GM12801 (cell line): ENCODE results near the gene DPF3.

ENCODE experiments used
- TF ChIP-seq, protein P1 (sequence below): IDR thresholded peaks from one replicate; pipeline ENCODE4 v1.5.1; 2011; ENCODE audit warnings: control low read depth; ENCODE audit not compliant: insufficient read length; ENCODE audit errors: extremely low read depth

DPF3 gene

DNA sequence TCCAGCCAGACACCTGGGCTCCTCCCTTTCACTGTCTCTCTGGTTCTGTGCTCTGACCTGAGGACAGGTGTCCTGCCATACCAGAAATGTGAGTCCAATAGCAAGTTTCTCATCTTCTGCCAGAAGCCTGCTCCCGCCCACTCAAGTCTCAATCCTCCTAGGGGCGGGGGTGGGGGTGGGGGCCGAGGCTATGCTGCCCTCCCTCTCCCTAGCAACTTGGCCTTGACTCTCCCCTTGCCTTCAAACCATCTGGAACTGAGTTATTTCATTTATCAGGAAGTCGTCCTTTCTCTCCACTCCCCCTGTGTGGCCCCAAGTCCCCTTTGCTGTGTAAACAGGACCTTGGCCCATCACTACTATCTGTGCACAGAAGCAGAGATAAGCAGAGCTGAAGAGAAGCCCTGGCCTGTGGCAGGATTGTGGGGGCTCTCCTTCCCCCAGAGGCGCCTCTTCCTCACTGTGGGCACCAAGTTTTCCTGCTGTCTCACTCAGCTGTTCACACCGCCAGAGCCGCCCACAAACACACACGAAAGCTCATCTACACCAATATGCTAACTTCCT, 117.1 kb downstream of the DPF3 start:
- TF ChIP-seq, protein P1, sequence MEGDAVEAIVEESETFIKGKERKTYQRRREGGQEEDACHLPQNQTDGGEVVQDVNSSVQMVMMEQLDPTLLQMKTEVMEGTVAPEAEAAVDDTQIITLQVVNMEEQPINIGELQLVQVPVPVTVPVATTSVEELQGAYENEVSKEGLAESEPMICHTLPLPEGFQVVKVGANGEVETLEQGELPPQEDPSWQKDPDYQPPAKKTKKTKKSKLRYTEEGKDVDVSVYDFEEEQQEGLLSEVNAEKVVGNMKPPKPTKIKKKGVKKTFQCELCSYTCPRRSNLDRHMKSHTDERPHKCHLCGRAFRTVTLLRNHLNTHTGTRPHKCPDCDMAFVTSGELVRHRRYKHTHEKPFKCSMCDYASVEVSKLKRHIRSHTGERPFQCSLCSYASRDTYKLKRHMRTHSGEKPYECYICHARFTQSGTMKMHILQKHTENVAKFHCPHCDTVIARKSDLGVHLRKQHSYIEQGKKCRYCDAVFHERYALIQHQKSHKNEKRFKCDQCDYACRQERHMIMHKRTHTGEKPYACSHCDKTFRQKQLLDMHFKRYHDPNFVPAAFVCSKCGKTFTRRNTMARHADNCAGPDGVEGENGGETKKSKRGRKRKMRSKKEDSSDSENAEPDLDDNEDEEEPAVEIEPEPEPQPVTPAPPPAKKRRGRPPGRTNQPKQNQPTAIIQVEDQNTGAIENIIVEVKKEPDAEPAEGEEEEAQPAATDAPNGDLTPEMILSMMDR = no peak

DNA sequence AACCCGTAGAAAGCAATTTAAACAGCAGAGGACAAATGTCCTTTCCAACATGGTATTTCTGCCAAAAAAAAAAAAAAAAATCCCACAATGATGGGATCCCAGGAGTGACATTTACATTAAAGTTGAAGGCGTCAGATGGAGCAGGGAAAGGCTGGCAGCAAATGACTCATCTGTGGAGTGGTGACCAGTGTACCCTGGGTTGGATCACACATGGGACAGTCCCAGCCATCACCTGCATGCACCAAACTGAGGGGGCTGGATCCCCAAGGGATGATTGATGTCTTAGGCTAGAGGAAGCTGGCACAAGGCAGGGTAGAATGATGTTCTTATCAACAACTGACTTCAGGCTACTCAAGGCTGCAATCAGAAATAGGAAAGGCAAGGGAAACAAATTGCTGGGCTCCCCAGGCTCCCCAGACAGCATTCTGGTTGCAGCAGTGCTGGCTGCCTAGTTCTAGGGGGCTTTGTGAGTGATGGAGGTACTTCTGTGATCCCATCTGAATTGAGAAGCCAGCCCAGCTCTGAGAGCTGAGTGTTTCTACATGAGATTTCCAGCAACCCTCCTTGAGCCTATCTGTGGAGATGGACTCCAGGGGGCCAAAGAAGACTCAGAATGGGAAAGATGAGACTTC, 117.9 kb downstream of the DPF3 start:
- TF ChIP-seq, protein P1 = no peak

DNA sequence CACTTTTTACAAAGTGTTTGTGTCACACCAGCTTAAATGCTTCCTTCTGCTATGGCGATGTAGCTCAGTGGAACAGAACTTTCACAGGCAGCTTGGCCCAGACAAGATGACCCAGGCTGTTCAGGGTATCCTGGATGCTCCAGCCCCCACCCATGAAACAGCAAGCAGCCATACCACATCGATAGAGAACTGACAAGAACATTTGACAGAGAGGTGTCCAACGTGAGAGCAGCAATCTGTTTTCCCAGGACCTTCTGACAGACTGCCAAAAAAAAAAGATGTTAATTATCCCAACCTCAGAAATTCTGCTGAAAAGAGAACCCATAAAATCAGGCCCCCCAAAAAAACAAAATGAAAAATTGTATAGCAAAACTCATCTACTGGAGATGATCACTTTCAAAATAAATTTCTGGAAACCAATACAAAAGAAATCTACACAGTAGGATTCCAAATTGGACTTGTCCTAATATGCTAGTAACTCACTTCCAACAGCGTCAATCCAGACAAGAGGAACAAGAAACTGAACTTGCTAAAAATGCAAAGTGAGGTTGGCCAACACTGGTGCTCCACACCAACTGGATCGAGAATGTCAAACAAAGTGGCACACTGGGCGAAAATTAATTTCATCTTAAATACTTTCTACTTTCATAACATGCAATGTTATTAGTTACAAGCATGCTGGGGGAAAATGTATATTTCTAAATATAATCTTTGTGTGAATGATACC, 118.8 kb downstream of the DPF3 start:
- TF ChIP-seq, protein P1 = no peak

DNA sequence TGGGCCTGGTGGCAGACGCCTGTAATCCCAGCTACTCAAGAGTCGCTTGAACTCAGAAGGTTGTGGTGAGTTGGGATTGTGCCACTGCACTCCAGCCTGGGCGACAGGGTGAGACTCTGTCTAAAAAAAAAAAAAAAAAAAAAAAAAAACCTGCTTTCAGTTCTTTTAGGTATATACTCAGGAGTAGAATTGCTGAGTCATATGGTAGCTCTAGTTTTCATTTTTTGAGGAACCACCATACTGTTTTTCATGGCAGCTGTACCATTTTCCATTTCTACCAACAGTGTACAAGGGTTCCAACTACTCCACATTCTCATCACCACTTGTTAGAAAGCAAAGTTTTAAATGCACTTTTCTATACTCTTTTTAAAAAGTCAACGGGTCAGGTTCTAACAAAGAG, 119.8 kb downstream of the DPF3 start:
- TF ChIP-seq, protein P1 = no peak

DNA sequence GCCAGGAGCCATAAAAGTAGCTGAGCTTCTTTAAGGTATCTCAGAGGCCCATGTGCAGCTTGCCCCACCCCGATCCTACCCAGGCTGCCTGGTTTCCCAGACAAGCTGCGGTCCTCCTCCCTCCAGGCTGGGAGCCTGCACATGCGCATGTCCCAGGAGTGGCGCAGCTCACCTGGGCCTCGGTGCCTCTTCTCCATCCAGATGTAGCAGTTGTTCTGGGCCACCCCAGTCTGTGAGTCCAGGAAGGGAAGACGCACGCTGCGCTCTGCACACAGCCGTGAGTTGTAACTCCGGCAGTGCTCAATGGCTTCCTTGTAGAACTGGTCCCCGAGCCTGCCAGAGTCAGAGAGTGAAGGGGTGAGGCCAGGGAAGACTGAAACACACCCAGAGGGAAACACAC, 122.3 kb downstream of the DPF3 start:
- TF ChIP-seq, protein P1 = no peak

DNA sequence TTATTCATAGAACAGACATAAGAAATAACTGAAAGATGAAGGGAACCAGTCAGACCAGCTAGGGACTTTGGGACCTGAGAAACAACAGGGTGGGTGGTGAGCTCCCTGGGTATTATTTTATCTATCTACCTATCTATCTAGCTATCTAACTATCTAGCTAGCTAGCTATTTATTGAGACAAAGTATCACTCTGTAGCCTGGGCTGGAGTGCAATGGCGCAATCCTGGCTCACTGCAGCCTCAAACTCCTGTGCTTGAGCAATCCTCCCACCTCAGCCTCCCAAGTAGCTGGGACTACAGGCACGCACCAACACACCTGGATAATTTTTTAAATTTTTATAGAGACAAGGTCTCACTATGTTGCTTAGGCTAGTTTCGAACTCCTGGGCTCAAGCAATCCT, 127.6 kb downstream of the DPF3 start:
- TF ChIP-seq, protein P1 = no peak

DNA sequence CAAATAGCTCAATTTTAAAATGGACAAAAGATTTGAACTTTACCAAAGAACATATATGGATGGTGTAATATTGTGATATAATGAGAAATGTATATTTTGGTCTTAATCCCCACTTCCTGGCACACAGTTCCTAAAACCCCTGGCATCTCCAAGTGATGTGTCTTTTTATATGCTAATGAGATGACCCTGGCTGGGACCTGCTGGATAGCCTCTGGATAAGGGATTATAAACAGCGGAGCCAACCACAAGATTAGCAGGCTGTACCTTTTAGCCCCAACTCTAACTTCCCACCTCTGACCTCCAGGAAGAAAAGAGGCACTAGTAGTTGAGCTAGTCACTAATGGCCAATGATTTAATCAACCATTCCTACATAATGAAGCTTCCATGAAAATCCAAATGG, 130.0 kb downstream of the DPF3 start:
- TF ChIP-seq, protein P1 = no peak
